Astrocyte of the spinal cord (primary cell): ENCODE data around the gene CUEDC1.

ENCODE experiments used
- DNase-seq: peaks from one replicate; pipeline ENCODE4 v3.0.0; 2011; ENCODE audit warnings: low read depth, low spot score
- H3K4me3 ChIP-seq: 2 replicates; pipeline ENCODE4 v1.5.1; 2011; ENCODE audit warnings: low read depth, mild to moderate bottlenecking, low read length, moderate library complexity
- CTCF ChIP-seq: IDR thresholded peaks from 2 replicates; pipeline ENCODE4 v1.5.1; 2012; ENCODE audit warnings: low read depth, mild to moderate bottlenecking, low read length, inconsistent platforms
- in situ Hi-C: cut with HindIII; loops from 2 replicates; pipeline ENCODE4 v1.10.0; 2017; ENCODE audit warnings: low sequenced_read_pairs

The CUEDC1 gene

GRCh38 chr17:57948555-57949420, 6.4 kb downstream of the CUEDC1 start:
- in situ Hi-C loops, result no loop called here
- no peak for TF ChIP-seq CTCF
- no peak overlapping the region for H3K4me3 ChIP-seq
- peak; percentile 96 for DNase-seq

- TF ChIP-seq CTCF, result no peak
- no peak for DNase-seq
- H3K4me3 ChIP-seq, result no peak overlapping the region
- in situ Hi-C loops, result no loop called here
Measured at GRCh38 chr17:57948169-57948554, 7.0 kb downstream of the CUEDC1 start.

GRCh38 chr17:57947369-57947768, 7.8 kb downstream of the CUEDC1 start:
- TF ChIP-seq CTCF, result no peak
- no peak overlapping the region for H3K4me3 ChIP-seq
- in situ Hi-C loops, result no loop called here
- no peak for DNase-seq

- H3K4me3 ChIP-seq, result peak overlapping the region; percentile 7
- TF ChIP-seq CTCF, result no peak
- in situ Hi-C loops, result no loop called here
- DNase-seq, result peak; percentile 81
Measured at GRCh38 chr17:57946798-57947358, 8.3 kb downstream of the CUEDC1 start.

- peak; percentile 61 for DNase-seq
- peak overlapping the region; percentile 7 for H3K4me3 ChIP-seq
- in situ Hi-C loops, result no loop called here
- no peak for TF ChIP-seq CTCF
Measured at GRCh38 chr17:57945996-57946797, 9.0 kb downstream of the CUEDC1 start.

- in situ Hi-C loops, result no loop called here
- H3K4me3 ChIP-seq, result no peak overlapping the region
- no peak for TF ChIP-seq CTCF
- no peak for DNase-seq
Measured at GRCh38 chr17:57944908-57945307, 10.3 kb downstream of the CUEDC1 start.
